Mammary epithelial cell (primary cell): ENCODE results near the gene ADCY5.

Experiments used
- CTCF ChIP-seq, 2 donors: IDR thresholded peaks in 1 of 2; conservative IDR thresholded peaks in 1 of 2; 2 replicates each; pipeline ENCODE4 v1.5.1; 2011 to 2012; ENCODE audit warnings: inconsistent platforms in 2 of 2, low read length in 2 of 2, mild to moderate bottlenecking in 2 of 2, control low read depth in 1 of 2, low read depth in 1 of 2; ENCODE audit not compliant: insufficient read depth in 1 of 2; ENCODE audit errors: extremely low read depth in 1 of 2
- EZH2 ChIP-seq: IDR thresholded peaks from 2 replicates; pipeline ENCODE4 v1.6.1; 2012; ENCODE audit warnings: low read length, inconsistent platforms, borderline replicate concordance

- TF ChIP-seq CTCF (conservative IDR thresholded peaks at IDR 0.05 in 1 of 2, IDR thresholded peaks at IDR 0.05 in 1 of 2; ENCODE audit: extremely low read depth in 1 of 2, insufficient read depth in 1 of 2, low read depth in 1 of 2, low read length in 2 of 2) (no peak), EZH2 (no peak)
Measured at GRCh38 chr3:123329636-123330340, 119.1 kb downstream of the ADCY5 start.
